ENCODE data around the gene CMTM5. TPM values are rescaled to one million over a fixed set of nuclear protein-coding genes. Genes with fewer than 3 reads are reported as not detected.

The CMTM5 gene
- total RNA-seq, 1 donor = not detected

GRCh38 chr14:23370221-23370620 is 6.6 kb upstream of the CMTM5 start:
- no peak for DNase-seq (ENCODE audit: low read depth)
- no peak overlapping the region for H3K4me3 ChIP-seq (ENCODE audit: low read depth, low read length)
- TF ChIP-seq CTCF (IDR thresholded peaks at IDR 0.05; ENCODE audit: insufficient read depth, low read depth, low read length) = no peak

- no peak for TF ChIP-seq CTCF (IDR thresholded peaks at IDR 0.05; ENCODE audit: insufficient read depth, low read depth, low read length)
- no peak overlapping the region for H3K4me3 ChIP-seq (ENCODE audit: low read depth, low read length)
- DNase-seq (ENCODE audit: low read depth) = no peak
Observed at GRCh38 chr14:23371865-23372264, 5.0 kb upstream of the CMTM5 start.

DNA sequence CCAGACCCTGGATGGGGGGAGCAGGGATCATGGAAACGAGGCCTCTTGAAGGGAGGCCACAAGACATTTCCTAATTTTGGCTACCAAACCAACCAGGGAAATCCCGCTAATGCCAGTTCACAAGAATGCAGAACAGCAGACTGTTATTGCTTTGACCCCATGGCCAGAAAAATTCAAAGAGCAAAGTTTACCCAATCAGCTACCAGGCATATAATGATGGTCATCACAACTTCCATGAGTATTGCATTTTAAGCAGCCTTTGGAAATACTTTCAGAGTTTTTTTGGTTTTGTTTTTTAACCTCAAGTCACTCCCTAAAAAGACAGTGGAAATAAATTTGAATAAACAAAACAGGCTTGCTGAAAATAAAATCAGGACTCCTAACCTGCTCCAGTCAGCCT is 4.3 kb upstream of the CMTM5 start, which contains the start of gene IL25:
Gene IL25, plus strand, starts transcription at position 301 of the 400 bp plus-strand sequence.
- peak; percentile 3 for DNase-seq (ENCODE audit: low read depth)
- no peak within 1 kb of the TSS for H3K4me3 ChIP-seq (ENCODE audit: low read depth, low read length)
- TF ChIP-seq CTCF (IDR thresholded peaks at IDR 0.05; ENCODE audit: insufficient read depth, low read depth, low read length) = no peak

- H3K4me3 ChIP-seq (ENCODE audit: low read depth, low read length) = no peak overlapping the region
- no peak for TF ChIP-seq CTCF (IDR thresholded peaks at IDR 0.05; ENCODE audit: insufficient read depth, low read depth, low read length)
- DNase-seq (ENCODE audit: low read depth) = no peak
Observed at GRCh38 chr14:23373041-23373440, 3.8 kb upstream of the CMTM5 start.

DNA sequence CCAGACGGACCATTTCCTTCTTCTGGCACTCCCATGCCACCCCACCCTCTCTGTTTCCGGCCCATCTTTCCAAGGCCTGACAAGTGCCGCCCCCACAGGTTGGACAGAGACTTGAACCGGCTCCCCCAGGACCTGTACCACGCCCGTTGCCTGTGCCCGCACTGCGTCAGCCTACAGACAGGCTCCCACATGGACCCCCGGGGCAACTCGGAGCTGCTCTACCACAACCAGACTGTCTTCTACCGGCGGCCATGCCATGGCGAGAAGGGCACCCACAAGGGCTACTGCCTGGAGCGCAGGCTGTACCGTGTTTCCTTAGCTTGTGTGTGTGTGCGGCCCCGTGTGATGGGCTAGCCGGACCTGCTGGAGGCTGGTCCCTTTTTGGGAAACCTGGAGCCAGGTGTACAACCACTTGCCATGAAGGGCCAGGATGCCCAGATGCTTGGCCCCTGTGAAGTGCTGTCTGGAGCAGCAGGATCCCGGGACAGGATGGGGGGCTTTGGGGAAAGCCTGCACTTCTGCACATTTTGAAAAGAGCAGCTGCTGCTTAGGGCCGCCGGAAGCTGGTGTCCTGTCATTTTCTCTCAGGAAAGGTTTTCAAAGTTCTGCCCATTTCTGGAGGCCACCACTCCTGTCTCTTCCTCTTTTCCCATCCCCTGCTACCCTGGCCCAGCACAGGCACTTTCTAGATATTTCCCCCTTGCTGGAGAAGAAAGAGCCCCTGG is 1.2 kb upstream of the CMTM5 start:
- H3K4me3 ChIP-seq (ENCODE audit: low read depth, low read length) = no peak overlapping the region
- no peak for TF ChIP-seq CTCF (IDR thresholded peaks at IDR 0.05; ENCODE audit: insufficient read depth, low read depth, low read length)
- DNase-seq (ENCODE audit: low read depth) = no peak

GRCh38 chr14:23377198-23377550 is 328 bp downstream of the CMTM5 start:
- DNase-seq (ENCODE audit: low read depth) = no peak
- H3K4me3 ChIP-seq (ENCODE audit: low read depth, low read length) = no peak overlapping the region
- TF ChIP-seq CTCF (IDR thresholded peaks at IDR 0.05; ENCODE audit: insufficient read depth, low read depth, low read length) = no peak
